Fibroblast of villous mesenchyme (primary cell): ENCODE results near the gene TOP2B. TPM values are rescaled to one million over a fixed set of nuclear protein-coding genes. Genes with fewer than 3 reads are reported as not detected.

ENCODE experiments used
- DNase-seq: peaks from one replicate; pipeline ENCODE4 v3.0.0-alpha.2; 2010; ENCODE audit warnings: low read depth
- H3K4me3 ChIP-seq: 2 replicates; pipeline ENCODE4 v1.5.1; 2011; ENCODE audit warnings: low read depth, mild to moderate bottlenecking, low read length
- total RNA-seq: library from RNA; depleted of rRNA; stranded (reverse); fragments of >200 nt; gene quantifications from 2 replicates; pipeline ENCODE4 v1.2.3, GENCODE V29; 2012
- TF ChIP-seq, protein P1 (sequence below): IDR thresholded peaks from 2 replicates; pipeline ENCODE4 v1.5.1; 2012; ENCODE audit warnings: low read depth, mild to moderate bottlenecking, low read length; ENCODE audit not compliant: insufficient read depth

TOP2B gene
- total RNA-seq, 1 donor: 88.5 TPM

DNA sequence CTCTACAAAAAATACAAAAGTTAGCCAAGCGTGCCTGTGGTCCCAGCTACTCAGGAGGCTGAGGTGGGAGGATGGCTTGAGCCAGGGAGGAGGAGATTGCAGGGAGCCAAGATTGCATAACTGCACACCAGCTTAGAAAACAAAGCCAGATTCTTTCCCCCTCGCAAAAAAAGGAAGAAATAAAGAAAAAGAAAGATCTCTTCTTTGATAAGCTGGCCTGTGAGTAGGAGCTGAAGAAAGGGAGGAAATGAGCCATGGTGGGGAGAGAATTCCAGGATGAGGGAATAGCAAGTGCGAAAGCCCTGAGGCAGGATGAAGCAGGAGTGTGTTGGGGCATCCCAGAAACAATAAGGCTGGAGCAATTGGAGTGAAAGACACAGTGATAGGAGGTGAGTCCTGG, 24.5 kb upstream of the TOP2B start:
- DNase-seq: no peak
- H3K4me3 ChIP-seq: no peak overlapping the region
- TF ChIP-seq, protein P1, sequence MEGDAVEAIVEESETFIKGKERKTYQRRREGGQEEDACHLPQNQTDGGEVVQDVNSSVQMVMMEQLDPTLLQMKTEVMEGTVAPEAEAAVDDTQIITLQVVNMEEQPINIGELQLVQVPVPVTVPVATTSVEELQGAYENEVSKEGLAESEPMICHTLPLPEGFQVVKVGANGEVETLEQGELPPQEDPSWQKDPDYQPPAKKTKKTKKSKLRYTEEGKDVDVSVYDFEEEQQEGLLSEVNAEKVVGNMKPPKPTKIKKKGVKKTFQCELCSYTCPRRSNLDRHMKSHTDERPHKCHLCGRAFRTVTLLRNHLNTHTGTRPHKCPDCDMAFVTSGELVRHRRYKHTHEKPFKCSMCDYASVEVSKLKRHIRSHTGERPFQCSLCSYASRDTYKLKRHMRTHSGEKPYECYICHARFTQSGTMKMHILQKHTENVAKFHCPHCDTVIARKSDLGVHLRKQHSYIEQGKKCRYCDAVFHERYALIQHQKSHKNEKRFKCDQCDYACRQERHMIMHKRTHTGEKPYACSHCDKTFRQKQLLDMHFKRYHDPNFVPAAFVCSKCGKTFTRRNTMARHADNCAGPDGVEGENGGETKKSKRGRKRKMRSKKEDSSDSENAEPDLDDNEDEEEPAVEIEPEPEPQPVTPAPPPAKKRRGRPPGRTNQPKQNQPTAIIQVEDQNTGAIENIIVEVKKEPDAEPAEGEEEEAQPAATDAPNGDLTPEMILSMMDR: no peak

GRCh38 chr3:25687742-25688141, 23.0 kb upstream of the TOP2B start:
- no peak overlapping the region for H3K4me3 ChIP-seq
- DNase-seq: no peak
- TF ChIP-seq, protein P1: no peak

DNA sequence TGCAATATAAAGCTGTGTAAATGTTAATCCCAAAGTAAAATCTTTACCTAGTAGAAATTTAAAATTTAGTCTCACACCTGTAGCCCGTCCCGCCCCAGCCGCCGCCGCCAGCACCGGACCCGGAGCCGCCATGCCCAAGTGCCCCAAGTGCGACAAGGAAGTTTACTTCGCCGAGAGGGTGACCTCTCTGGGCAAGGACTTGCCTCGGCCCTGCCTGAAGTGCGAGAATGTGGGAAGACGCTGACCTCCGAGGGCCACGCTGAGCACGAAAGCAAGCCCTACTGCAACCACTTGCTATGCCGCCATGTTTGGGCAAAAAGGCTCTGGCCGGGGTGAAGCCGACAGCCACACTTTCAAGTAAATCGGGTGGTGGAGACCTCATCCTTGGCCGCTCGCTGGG, 22.1 kb upstream of the TOP2B start:
- TF ChIP-seq, protein P1: no peak
- no peak for DNase-seq
- H3K4me3 ChIP-seq: no peak overlapping the region

DNA sequence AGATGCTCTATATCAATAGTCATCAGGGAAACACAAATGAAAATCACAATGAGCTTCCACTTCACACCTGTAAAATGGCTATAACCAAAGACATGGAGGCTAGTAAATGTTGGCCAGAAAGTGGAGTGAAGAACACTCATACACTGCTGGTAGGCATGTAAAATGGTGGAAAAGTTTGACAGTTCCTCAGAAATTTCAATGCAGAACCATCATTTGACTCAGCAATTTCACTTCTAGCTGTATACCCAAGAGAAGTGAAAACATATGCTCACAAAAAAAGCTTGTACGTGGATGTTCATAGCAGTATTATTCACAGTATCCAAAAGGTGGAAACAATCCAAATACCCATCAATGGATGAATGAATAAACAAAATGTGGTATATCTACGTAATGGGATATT, 19.2 kb upstream of the TOP2B start:
- TF ChIP-seq, protein P1: no peak
- DNase-seq: no peak
- H3K4me3 ChIP-seq: no peak overlapping the region

GRCh38 chr3:25683410-25683809, 18.7 kb upstream of the TOP2B start:
- TF ChIP-seq, protein P1: no peak
- no peak for DNase-seq
- no peak overlapping the region for H3K4me3 ChIP-seq

- no peak overlapping the region for H3K4me3 ChIP-seq
- TF ChIP-seq, protein P1: no peak
- no peak for DNase-seq
Measured at GRCh38 chr3:25679642-25680302, 15.1 kb upstream of the TOP2B start.

DNA sequence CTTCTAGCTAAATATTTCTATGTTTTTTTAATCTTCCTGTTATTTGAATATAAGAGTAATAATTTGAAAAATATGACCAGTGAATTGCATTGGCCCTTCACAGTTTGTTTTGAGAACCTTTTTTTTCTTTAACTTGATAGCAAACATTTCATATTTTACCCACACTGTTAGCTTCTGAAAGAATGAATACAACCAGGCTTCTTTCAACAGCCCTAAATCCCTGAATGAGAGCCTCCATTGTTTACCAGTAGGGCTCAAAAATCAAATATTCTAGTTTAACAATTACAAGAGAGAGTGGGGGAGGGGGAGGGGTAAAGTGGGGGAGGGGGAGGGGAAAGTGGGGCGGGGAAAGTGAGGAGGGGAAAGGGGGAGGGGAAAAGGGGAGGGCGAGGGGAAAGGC, 14.5 kb upstream of the TOP2B start:
- TF ChIP-seq, protein P1: no peak
- DNase-seq: no peak
- no peak overlapping the region for H3K4me3 ChIP-seq
